ENCODE results near the gene SUGCT.

DNA sequence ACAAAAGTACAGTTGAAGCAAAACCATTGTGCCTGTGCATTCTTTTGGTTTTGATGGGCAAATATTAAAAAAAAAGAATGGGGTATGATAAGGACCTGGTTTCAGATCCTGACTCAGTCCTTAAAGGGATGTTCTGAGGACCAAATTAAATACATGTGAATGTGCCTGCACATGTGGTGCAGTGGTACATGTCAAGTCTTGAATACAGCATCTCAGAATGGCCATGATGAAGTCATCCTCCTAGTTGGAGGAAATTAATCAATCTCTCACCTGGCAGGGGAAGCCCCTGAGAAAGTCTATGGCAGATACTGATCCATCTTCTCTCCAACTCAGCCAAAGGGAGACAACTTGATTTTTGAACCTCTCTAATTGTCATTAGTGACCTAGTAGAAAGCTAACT, 207.0 kb downstream of the SUGCT start:
- TF ChIP-seq POLR2A (IDR thresholded peaks at IDR 0.05): no peak
- TF ChIP-seq, protein P1, sequence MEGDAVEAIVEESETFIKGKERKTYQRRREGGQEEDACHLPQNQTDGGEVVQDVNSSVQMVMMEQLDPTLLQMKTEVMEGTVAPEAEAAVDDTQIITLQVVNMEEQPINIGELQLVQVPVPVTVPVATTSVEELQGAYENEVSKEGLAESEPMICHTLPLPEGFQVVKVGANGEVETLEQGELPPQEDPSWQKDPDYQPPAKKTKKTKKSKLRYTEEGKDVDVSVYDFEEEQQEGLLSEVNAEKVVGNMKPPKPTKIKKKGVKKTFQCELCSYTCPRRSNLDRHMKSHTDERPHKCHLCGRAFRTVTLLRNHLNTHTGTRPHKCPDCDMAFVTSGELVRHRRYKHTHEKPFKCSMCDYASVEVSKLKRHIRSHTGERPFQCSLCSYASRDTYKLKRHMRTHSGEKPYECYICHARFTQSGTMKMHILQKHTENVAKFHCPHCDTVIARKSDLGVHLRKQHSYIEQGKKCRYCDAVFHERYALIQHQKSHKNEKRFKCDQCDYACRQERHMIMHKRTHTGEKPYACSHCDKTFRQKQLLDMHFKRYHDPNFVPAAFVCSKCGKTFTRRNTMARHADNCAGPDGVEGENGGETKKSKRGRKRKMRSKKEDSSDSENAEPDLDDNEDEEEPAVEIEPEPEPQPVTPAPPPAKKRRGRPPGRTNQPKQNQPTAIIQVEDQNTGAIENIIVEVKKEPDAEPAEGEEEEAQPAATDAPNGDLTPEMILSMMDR (IDR thresholded peaks at IDR 0.05): no peak

Measured in stomach (tissue), 4 donors.